SK-N-SH (cell line): ENCODE measurements around the gene TEAD4.

ENCODE experiments used
- CHD2 ChIP-seq: fragments of 150-350 bp; IDR thresholded peaks from 2 replicates; pipeline ENCODE4 v1.6.1; 2018; ENCODE audit warnings: low read length; ENCODE audit not compliant: partially characterized antibody
- EZH2phosphoT487 ChIP-seq: fragments of 200-600 bp; sonication (generic); IDR thresholded peaks from 2 replicates; pipeline ENCODE4 v1.6.1; 2017; ENCODE audit warnings: low read depth, mixed run types, mild to moderate bottlenecking, antibody characterized with exemption, moderate library complexity, borderline replicate concordance
- REST ChIP-seq: IDR thresholded peaks from 2 replicates; pipeline ENCODE4 v1.6.1; 2012; ENCODE audit warnings: mild to moderate bottlenecking, low read depth, low read length, moderate library complexity
- USF1 ChIP-seq: IDR thresholded peaks from 2 replicates; pipeline ENCODE4 v1.4.0; 2012; ENCODE audit warnings: low read depth, borderline replicate concordance

- TF ChIP-seq REST, result no peak
- TF ChIP-seq USF1, result no peak
- TF ChIP-seq CHD2, result no peak
- TF ChIP-seq EZH2phosphoT487, result no peak
These were observed 23.2 kb downstream of the TEAD4 start for GRCh38 chr12:2982361-2982760.
